Mucosa of descending colon (tissue), 3 donors: ENCODE data around the gene PEX11A. TPM values are rescaled to one million over a fixed set of nuclear protein-coding genes. Genes with fewer than 3 reads are reported as not detected.

Experiments
- ATAC-seq: fragments of 200-7000 bp; cut with Tn5 transposase; one replicate; pipeline ENCODE4 v1.9.1; 2020; ENCODE audit warnings: mild to moderate bottlenecking, moderate library complexity
- DNase-seq, 3 donors: peaks; one replicate each; pipeline ENCODE4 v3.0.0-alpha.2; 2020
- H3K36me3 ChIP-seq: fragments of 200-600 bp; one replicate; pipeline ENCODE4 v1.8.0; 2021; ENCODE audit warnings: low read depth, mild to moderate bottlenecking
- H3K4me1 ChIP-seq: fragments of 200-600 bp; one replicate; pipeline ENCODE4 v1.8.0; 2021; ENCODE audit warnings: low read depth, mild to moderate bottlenecking
- H3K4me3 ChIP-seq: fragments of 200-600 bp; one replicate; pipeline ENCODE4 v1.8.0; 2021; ENCODE audit warnings: mild to moderate bottlenecking
- H3K9me3 ChIP-seq: fragments of 200-600 bp; one replicate; pipeline ENCODE4 v1.8.0; 2021; ENCODE audit warnings: mild to moderate bottlenecking
- CTCF ChIP-seq: fragments of 200-600 bp; IDR thresholded peaks from one replicate; pipeline ENCODE4 v1.8.0; 2022; ENCODE audit warnings: antibody characterized with exemption, mild to moderate bottlenecking
- intact Hi-C, 2 donors: fragments of 100-400 bp; cut with DNase I in 1 of 2; cut with micrococcal nuclease in 1 of 2; formaldehyde crosslinking; loops; one replicate each; pipeline versions ENCODE4 v1.11.0 to v1.11.1; 2022; cut with DNase I, micrococcal nuclease
- total RNA-seq, 3 donors: library from RNA; stranded (reverse); fragmentation: NEBNext Ultra II Directional in 2 of 3; extraction: Animal tissue kit (Norgen Biotek cat#: 25700) in 2 of 3; gene quantifications; one replicate each; pipeline versions ENCODE4 v1.2.1 to v1.2.4, GENCODE V29; 2021 to 2023
- donor health status: DM: no; HTN: no; CAD: no; lungs with moderate emphysema.
- donor health status: DM: no; HTN: no; CAD: no.
- donor health status: DM: no; HTN: yes; CAD: no.

Gene PEX11A
- total RNA-seq, 3 donors from 2014 or later = 15.5 to 38.5 (median 16.7) TPM

GRCh38 chr15:89666858-89667705, 23.5 kb downstream of the PEX11A start:
- H3K36me3 ChIP-seq = no peaks in the 10 kb centered on the region
- DNase-seq = no peak
- H3K9me3 ChIP-seq = no peaks in the 10 kb centered on the region
- intact Hi-C loops = no loop called here
- TF ChIP-seq CTCF = no peak
- no peak overlapping the region for H3K4me3 ChIP-seq
- peaks cover 14% of the 10 kb centered on the region for H3K4me1 ChIP-seq
- no peak for ATAC-seq

GRCh38 chr15:89666184-89666857, 24.2 kb downstream of the PEX11A start:
- intact Hi-C loops = no loop called here

GRCh38 chr15:89665449-89666181, 24.9 kb downstream of the PEX11A start:
- TF ChIP-seq CTCF = no peak
- peak; percentile 64 for ATAC-seq
- intact Hi-C loops = no loop called here
- H3K9me3 ChIP-seq = no peaks in the 10 kb centered on the region
- peak; percentile 69 to 79 (median 71) for DNase-seq
- no peaks in the 10 kb centered on the region for H3K36me3 ChIP-seq
- H3K4me1 ChIP-seq = peaks cover 14% of the 10 kb centered on the region
- H3K4me3 ChIP-seq = no peak overlapping the region

More at GRCh38 chr15:89666184-89666857, 24.2 kb downstream of the PEX11A start:
- ATAC-seq (no peak), DNase-seq (peak in 1 of 3 donors; percentile 38)
- Histone ChIP-seq H3K4me3 (no peak overlapping the region), H3K36me3 (no peaks in the 10 kb centered on the region), H3K9me3 (no peaks in the 10 kb centered on the region), H3K4me1 (peaks cover 14% of the 10 kb centered on the region)
- TF ChIP-seq CTCF = no peak

GRCh38 chr15:89664441-89665350, 25.9 kb downstream of the PEX11A start:
- intact Hi-C loops = no loop called here
- Histone ChIP-seq H3K4me1 (peaks cover 14% of the 10 kb centered on the region), H3K9me3 (no peaks in the 10 kb centered on the region), H3K4me3 (no peak overlapping the region), H3K36me3 (no peaks in the 10 kb centered on the region)
- TF ChIP-seq CTCF = no peak
- DNase-seq = no peak
- no peak for ATAC-seq
